Right lung (tissue), 5 donors: ENCODE data around the gene FBRSL1. TPM values are rescaled to one million over a fixed set of nuclear protein-coding genes. Genes with fewer than 3 reads are reported as not detected.
"Not testable (repeated sequence)": the region's sequence is repeated elsewhere in the genome, so short reads cannot be mapped to it uniquely, and the experiment has no call there.

Source experiments
- DNase-seq, 2 donors: peaks; one replicate each; pipeline ENCODE4 v3.0.0-alpha.2; 2013
- polyA plus RNA-seq, 5 donors: library from polyadenylated mRNA; unstranded; fragments of 120-200 nt; gene quantifications; one replicate each; pipeline versions ENCODE4 v1.2.1 to v1.2.3, GENCODE V29; 2013; ENCODE audit warnings: inconsistent platforms in 1 of 5, low replicate concordance in 1 of 5; ENCODE audit not compliant: insufficient read length in 5 of 5, insufficient read depth in 1 of 5

FBRSL1 gene
- polyA plus RNA-seq, 5 donors: 42.3 to 141 (median 97.3) TPM

- DNase-seq: no peak
Measured at GRCh38 chr12:132452596-132453350, 37.2 kb upstream of the FBRSL1 start.

DNA sequence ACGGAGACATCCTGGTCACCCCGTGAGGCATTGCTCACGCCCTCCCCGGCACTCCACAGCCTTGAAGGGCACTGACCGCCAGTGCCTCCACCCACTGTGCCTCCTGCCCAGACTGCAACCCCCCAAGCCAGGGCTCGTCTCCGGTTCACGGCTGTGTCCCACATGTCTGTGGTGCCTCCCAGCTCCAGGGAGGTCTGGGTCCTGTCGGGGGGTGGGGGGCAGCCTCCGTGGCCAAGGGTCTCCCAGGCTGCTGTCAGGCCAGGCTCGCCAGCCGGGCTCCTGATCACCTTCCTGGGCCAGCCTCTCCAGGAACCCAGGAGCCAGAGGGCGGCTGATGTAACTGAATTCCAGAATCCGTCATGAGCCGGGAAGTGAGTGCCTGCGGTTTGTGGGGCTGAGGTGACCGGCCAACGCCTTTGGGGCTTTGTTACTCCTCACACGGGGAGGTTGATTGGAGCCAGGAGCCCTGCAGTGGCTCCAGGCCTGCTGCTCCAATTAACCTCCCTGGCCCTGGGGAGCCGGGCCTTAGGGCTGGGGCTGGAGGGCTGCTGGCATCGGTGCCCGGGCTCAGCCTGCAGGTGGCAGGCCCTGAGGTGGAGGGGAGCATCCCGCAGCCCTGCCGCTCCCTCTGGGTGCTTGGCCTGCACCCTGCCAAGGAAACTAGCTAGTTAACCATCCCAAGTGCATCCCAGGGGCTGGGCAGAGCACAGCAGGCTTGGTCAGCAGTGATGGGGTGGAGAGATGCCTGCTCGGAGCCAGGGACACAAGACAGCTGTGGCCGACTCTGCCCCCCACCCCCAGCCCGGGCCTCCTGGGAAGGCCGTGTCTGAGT is 36.4 kb upstream of the FBRSL1 start:
- no peak for DNase-seq

- DNase-seq: no peak
Measured at GRCh38 chr12:132454193-132454932, 35.6 kb upstream of the FBRSL1 start.

DNA sequence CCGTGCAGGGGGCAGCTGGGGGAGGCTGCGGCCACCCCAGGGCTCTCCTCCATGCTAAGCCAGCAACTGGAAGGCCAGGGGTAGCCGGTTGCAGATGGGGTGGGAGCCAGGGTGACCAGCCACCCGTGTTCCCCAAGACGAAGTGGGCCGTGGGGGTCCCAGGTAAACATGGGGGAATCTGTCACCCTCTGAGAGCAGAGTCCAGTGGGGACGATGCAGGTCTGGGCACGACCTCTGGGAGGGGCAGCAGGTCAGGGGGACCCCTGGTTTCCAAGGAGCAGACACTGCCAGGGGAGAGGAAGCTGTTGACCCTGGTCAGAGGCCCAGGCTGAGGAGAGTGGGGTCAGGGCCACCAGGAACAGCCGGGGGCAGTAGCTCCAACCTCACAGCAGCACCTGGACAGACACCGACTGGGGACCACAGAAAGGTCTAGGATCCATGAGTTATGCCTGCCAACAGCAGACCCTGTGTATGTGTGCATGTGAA is 35.0 kb upstream of the FBRSL1 start:
- no peak for DNase-seq

DNA sequence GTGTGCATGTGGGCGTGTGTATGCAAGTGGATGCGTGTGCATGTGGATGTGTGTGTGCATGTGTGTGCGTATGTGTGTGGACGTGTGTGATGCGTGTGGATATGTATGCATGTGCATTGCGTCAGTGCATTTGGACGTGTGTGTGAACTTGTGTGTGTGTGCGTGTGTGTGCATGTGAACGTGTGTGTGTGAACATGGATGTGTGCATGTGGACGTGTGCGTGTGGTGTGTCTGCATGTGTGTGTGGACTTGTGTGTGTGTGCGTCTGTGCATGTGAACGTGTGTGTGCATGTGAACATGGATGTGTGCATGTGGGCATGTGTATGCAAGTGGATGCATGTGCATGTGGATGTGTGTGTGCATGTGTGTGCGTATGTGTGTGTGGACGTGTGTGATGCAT is 34.4 kb upstream of the FBRSL1 start:
- DNase-seq: no peak

DNA sequence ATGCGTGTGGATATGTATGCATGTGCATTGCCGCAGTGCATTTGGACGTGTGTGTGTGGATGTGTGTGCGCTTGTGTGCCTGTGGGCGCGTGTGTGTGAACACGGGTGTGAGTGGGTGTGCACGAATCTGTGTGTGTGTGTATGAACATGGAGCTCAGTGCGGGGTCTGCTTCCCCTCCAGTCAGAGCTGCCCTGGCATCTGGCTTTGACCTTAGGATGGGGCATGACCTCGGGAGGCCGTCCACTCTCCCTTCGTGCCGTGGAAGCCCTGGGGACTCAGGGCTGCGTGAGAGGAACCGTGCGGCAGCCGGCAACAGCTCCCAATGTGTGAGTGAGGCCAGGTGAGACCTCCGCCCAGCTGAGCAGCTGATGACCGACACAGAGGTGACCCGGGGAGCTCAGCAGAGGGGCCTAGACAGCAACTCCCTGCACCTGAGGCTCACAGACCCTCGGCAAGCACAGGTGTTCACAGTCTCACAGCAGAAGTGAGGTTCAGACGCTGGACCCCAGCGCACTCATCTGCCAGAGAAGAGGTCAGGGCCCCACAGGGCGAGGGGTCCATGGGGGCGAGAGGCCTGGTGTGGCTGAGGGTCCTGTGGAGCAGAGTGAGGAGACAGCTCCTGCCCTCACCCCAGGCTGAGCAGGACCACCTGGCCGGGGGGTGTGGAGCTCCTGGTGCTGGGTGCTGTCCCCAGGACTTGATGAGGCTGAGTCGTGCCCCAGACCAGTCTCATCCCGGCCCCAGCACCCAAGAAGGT is 33.6 kb upstream of the FBRSL1 start:
- DNase-seq: no peak

GRCh38 chr12:132456944-132457495 is 32.9 kb upstream of the FBRSL1 start:
- no peak for DNase-seq

DNA sequence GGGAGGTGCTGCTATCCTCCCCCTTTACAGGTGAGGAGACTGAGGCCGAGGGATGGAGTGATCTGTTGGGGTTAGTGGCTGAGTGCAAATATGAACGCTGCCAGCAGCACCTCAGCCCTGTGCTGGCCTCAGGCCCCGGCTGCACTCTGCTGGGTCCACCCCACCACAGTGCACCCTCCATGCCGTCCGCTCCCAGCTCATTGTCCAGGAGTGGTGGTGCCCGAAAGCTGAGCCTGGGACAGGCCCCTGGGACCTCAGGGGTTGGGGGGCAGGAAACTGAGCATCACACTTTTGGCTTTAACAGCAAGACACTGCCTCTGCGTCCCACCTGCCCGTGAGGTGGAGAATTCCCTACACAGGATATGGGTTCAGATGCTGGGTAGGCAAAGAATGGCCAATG is 31.5 kb upstream of the FBRSL1 start:
- DNase-seq: no peak

DNA sequence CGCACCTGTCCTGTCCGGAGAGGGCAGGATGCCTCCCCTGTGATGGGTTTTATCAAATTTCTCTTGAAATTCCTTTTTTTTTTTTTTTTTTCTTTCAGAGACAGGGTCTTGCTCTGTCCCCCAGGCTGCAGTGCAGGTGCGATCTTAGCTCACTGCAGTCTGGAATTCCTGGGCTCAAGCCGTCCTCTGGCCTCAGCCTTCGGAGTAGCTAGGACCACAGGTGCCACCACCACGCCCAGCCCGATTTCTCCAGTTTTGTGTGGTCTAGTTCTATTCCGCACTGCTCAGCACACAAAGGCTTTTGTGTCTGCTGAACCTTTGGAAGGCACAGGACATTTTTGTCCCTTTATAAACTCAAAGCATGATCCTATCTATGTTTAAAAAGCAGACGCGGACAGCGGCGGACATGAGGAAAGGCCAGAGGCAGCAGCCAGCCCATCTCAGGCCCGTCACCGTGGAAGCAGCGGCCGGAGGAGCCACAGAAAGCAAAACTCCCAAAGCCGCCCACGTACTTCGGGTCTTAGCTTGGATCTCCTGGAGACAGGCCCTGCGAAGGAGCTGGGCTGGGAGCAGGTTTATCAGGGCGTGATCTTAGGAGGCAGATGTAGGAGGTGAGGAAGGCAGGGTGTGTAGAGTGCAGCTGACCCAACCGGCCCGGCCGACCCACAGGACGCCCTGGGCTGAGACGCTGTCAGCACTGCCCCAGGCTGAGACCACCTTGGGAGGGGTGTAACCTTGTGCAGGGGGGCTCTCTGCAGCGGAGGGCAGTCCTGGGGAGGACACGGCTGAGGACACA is 30.9 kb upstream of the FBRSL1 start:
- no peak for DNase-seq

GRCh38 chr12:132460571-132460970 is 29.4 kb upstream of the FBRSL1 start:
- DNase-seq: no peak

DNA sequence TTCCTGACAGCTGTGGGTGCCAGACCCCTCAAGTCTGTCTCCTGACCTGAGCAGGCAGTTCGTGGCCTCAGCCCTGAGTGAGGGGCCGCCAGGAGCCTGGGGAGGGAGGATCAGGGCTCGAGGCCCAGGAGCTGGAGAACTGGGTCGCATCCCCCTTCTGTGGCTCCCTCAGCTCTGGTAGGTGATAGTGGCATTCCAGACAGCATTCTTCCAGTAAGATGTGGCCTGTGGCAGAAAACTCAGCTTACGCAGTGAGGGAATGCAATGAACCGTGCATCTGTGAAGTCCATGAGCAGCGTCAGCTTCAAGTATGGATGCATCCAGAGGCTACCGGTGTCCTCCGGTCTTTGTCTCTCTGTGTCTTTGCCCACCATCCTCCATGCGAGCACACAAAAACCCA is 28.4 kb upstream of the FBRSL1 start:
- no peak for DNase-seq

GRCh38 chr12:132462788-132463187 is 27.2 kb upstream of the FBRSL1 start:
- DNase-seq: no peak

- not testable (repeated sequence) for DNase-seq
Measured at GRCh38 chr12:132463284-132463924, 26.5 kb upstream of the FBRSL1 start.

DNA sequence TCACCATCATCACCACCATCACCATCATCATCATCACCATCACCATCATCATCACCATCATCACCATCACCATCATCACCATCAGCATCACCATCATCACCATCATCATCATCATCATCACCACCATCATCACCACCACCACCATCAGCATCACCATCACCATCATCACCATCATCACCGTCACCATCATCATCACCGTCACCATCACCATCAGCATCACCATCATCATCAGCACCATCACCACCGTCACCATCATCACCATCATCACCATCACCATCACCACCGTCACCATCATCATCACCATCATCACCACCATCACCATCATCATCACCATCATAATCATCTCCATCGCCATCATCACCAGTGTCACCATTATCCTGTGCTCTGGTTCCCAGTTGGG is 25.6 kb upstream of the FBRSL1 start:
- DNase-seq: not testable (repeated sequence)

GRCh38 chr12:132464820-132465219 is 25.1 kb upstream of the FBRSL1 start:
- no peak for DNase-seq

DNA sequence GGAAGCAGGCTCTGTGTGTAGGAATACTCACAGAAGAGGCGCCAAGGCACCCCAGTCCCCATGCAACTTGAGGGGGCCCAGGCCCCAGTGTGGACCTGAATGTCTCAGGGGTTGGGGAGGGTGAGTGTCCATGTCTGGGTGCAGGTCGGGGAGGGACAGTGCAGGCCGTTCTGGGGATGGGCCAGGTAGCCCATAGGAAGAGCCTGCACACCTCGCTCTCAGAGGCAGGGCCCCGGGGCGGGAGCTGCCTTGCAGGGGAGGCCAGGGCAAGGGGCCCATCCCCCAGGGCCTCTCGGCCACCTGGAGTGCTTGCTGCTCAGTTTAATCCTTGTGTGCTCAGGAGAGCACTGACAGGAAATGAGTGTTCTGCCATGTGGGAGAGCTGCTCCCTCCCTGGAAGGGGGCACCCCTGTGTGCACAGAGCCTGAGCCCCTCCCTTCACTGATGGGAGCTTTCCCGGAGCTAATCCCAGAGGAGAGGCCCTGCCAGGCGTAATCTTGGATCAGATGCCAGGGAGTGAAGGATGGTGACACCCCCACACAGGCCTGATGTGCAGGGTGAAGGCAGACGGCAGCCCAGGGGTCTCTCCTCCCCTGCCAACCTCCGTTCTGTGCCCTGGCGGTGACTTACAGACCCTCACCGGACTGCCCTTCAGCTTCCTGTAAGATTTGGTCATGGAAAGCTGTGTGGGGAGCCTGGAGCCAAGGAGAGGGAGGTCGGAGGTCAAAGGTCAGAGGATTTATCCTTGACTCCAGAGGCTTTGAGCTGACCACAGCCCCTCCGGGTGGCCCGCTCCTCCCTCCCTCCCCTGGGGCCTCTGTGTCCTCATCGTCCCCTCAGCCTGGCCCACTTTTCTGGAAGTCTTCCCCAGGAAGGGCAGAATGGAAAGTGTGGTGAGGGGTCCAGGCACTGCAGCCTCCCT is 24.4 kb upstream of the FBRSL1 start:
- DNase-seq: no peak

DNA sequence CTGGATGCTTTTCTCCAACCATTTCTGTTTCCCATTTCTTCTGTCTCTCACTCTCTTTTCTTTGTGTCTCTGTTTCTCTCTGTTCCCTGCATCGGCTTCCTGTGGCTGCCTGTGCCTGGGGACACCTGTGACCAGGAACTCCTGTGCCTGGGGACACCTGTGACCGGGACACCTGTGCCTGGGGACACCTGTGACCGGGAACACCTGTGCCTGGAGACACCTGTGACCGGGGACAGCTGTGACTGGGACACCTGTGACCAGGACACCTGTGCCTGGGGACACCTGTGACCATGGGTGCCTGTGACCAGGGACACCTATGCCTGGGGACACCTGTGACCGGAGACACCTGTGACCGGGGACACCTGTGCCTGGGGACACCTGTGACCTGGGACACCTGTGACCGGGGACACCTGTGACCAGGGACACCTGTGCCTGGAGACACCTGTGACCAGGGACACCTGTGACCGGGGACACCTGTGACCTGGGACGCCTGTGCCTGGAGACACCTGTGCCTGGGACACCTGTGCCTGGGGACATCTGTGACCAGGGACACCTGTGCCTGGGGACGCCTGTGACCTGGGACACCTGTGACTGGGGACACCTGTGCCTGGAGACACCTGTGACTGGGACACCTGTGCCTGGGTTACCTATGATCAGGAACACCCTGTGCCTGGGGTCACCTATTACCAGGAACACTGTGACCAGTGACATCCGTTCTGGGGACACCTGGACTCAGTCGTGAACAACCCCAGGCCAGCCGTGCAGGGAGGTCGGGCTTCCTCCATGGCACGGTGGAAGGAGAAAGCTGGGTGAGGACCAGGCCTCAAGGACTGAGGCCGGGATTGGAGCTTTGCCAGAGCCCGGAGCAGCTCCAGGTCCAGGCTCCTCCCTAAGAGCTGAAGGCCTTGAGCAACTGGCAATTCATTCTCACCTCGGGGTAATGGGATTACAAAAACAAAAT is 23.4 kb upstream of the FBRSL1 start:
- DNase-seq: peak in 1 of 2 donors; percentile 71
